Endothelial cell of umbilical vein (primary cell): ENCODE results near the gene RPL38. TPM values are rescaled to one million over a fixed set of nuclear protein-coding genes. Genes with fewer than 3 reads are reported as not detected.

Experiments used
- BruUV-seq: library from RNA; stranded (reverse); fragments of 400-500 nt; replicated peaks from 2 replicates; lab custom pipeline; 2021; lab: Mats Ljungman, UMichigan
- CTCF ChIA-PET: fragments of 300-600, 350-600 bp; sonication (Branson Sonifier 250); formaldehyde crosslinking; loops from one replicate; lab custom pipeline; 2021; ENCODE audit warnings: antibody characterized with exemption, inconsistent platforms; lab: Charles Lee
- POLR2A ChIA-PET: fragments of 300-600, 350-600 bp; sonication (Branson Sonifier 250); formaldehyde crosslinking; loops from one replicate; lab custom pipeline; 2021; ENCODE audit warnings: antibody characterized with exemption, inconsistent platforms; lab: Charles Lee
- DNase-seq: peaks from one replicate; pipeline ENCODE4 v3.0.0-alpha.2; 2011; ENCODE audit warnings: low read depth, low spot score
- FAIRE-seq: peaks from 2 replicates; lab custom pipeline; 2011; peaks lifted over from hg19 to GRCh38; lab: Jason Lieb, UNC
- H2AFZ ChIP-seq: 2 replicates; pipeline ENCODE4 v1.6.0; 2012; ENCODE audit warnings: low read depth, low read length, control low read depth, inconsistent platforms
- H3K27ac ChIP-seq: 2 replicates; pipeline ENCODE4 v1.5.1; 2011; ENCODE audit warnings: low read depth, mild to moderate bottlenecking, control low read depth, low read length, moderate library complexity; ENCODE audit not compliant: insufficient read depth
- H3K27me3 ChIP-seq, 2 experiments: 2 replicates each; pipeline versions ENCODE4 v1.6.0 to v1.6.1; 2011; ENCODE audit warnings: low read length in 2 of 2, mixed read lengths in 1 of 2; ENCODE audit not compliant: control insufficient read depth in 2 of 2, insufficient read depth in 2 of 2
- H3K36me3 ChIP-seq, 2 experiments: 2 replicates in 1 of 2; 3 replicates in 1 of 2; pipeline ENCODE4 v1.5.1; 2011; ENCODE audit warnings: low read length in 2 of 2, mild to moderate bottlenecking in 1 of 2, moderate library complexity in 1 of 2; ENCODE audit not compliant: control insufficient read depth in 2 of 2, insufficient read depth in 2 of 2; ENCODE audit errors: extremely low read depth in 1 of 2
- H3K4me1 ChIP-seq: 3 replicates; pipeline ENCODE4 v1.5.1; 2011; ENCODE audit warnings: mild to moderate bottlenecking, low read length; ENCODE audit not compliant: control insufficient read depth, insufficient read depth; ENCODE audit errors: extremely low read depth
- H3K4me2 ChIP-seq: 2 replicates; pipeline ENCODE4 v1.6.1; 2011; ENCODE audit warnings: low read length, control low read depth, mixed read lengths; ENCODE audit not compliant: insufficient read depth
- H3K4me3 ChIP-seq, 3 experiments: fragments of 200-600 bp in 1 of 3; sonication (generic), shearing (Covaris generic) in 1 of 3; replicated peaks in 1 of 3; 2 replicates each; pipeline ENCODE4 v1.5.1; 2011 to 2016; ENCODE audit warnings: control low read depth in 3 of 3, low read length in 3 of 3, mild to moderate bottlenecking in 2 of 3, inconsistent platforms in 1 of 3, low read depth in 1 of 3, moderate library complexity in 1 of 3; ENCODE audit not compliant: insufficient read depth in 1 of 3
- H3K79me2 ChIP-seq: 2 replicates; pipeline ENCODE4 v1.6.0; 2012; ENCODE audit warnings: low read length, inconsistent platforms; ENCODE audit not compliant: control insufficient read depth, insufficient read depth
- H3K9ac ChIP-seq: replicated peaks from 2 replicates; pipeline ENCODE3; 2011; ENCODE audit warnings: low read length, control low read depth; ENCODE audit not compliant: insufficient read depth; ENCODE audit errors: extremely low read depth
- H3K9me1 ChIP-seq: replicated peaks from 3 replicates; pipeline ENCODE4 v1.6.0; 2011; ENCODE audit warnings: mild to moderate bottlenecking, low read length; ENCODE audit not compliant: control insufficient read depth, insufficient read depth; ENCODE audit errors: extremely low read depth
- H3K9me3 ChIP-seq: replicated peaks from 2 replicates; pipeline ENCODE4 v1.5.1; 2012; ENCODE audit warnings: low read length, inconsistent platforms; ENCODE audit not compliant: control insufficient read depth, insufficient read depth
- H4K20me1 ChIP-seq: replicated peaks from 2 replicates; pipeline ENCODE3; 2011; ENCODE audit warnings: mild to moderate bottlenecking, low read length; ENCODE audit not compliant: control insufficient read depth, insufficient read depth; ENCODE audit errors: extremely low read depth
- EZH2 ChIP-seq: IDR thresholded peaks from 2 replicates; pipeline ENCODE4 v1.6.1; 2012; ENCODE audit warnings: borderline replicate concordance, low read depth, mild to moderate bottlenecking, moderate library complexity, low read length, inconsistent platforms; ENCODE audit not compliant: severe bottlenecking
- FOS ChIP-seq: IDR thresholded peaks from 2 replicates; pipeline ENCODE4 v1.6.1; 2011; ENCODE audit warnings: mild to moderate bottlenecking, low read length, moderate library complexity, borderline replicate concordance; ENCODE audit not compliant: insufficient read depth
- GATA2 ChIP-seq: IDR thresholded peaks from 2 replicates; pipeline ENCODE4 v1.7.0; 2011; ENCODE audit warnings: low read depth, mild to moderate bottlenecking, moderate library complexity, mixed read lengths, low read length; ENCODE audit not compliant: insufficient read length, insufficient read depth
- JUN ChIP-seq: IDR thresholded peaks from 2 replicates; pipeline ENCODE4 v1.6.1; 2011; ENCODE audit warnings: borderline replicate concordance, low read depth; ENCODE audit not compliant: insufficient read length, insufficient read depth
- MYC ChIP-seq: IDR thresholded peaks from one replicate; pipeline ENCODE4 v1.6.1; 2011; ENCODE audit warnings: mild to moderate bottlenecking, low read depth, low read length
- POLR2A ChIP-seq: IDR thresholded peaks from 2 replicates; pipeline ENCODE4 v1.6.1; 2012; ENCODE audit warnings: low read depth, mild to moderate bottlenecking, control low read depth, low read length
- POLR2AphosphoS5 ChIP-seq: IDR thresholded peaks from 2 replicates; pipeline ENCODE4 v1.6.1; 2012; ENCODE audit warnings: low read depth, mild to moderate bottlenecking, control low read depth, low read length, moderate library complexity; ENCODE audit not compliant: insufficient read depth
- dilution Hi-C: fragments of 300-500 bp; cut with MboI; formaldehyde crosslinking; loops from one replicate; pipeline ENCODE4 v1.15.0; 2019; ENCODE audit warnings: low sequenced_read_pairs; ENCODE audit not compliant: extremely low pct_ligation_motif_present
- intact Hi-C: fragments of 100-400 bp; cut with micrococcal nuclease; formaldehyde crosslinking; loops from one replicate; pipeline ENCODE4 v1.10.0; 2022
- polyA plus RNA-seq, 4 experiments: library from polyadenylated mRNA; depleted of rRNA in 3 of 4; stranded (reverse) in 3 of 4; unstranded in 1 of 4; fragments of >200 nt; gene quantifications; 2 replicates each; pipeline versions ENCODE4 v1.2.1 to v1.2.3, GENCODE V29; 2011 to 2012; ENCODE audit warnings: missing spikeins in 1 of 4
- total RNA-seq: library from RNA; stranded (reverse); gene quantifications from 2 replicates; pipeline ENCODE4 v1.2.3, GENCODE V29; 2021
- TF ChIP-seq, protein P1 (sequence below), 2 donors: IDR thresholded peaks; 1 replicate in 1 of 2; 2 replicates in 1 of 2; pipeline ENCODE4 v1.5.1; 2011; ENCODE audit warnings: low read length in 2 of 2, mild to moderate bottlenecking in 2 of 2, moderate library complexity in 2 of 2, control low read depth in 1 of 2, inconsistent platforms in 1 of 2, low read depth in 1 of 2; ENCODE audit not compliant: insufficient read depth in 1 of 2; ENCODE audit errors: extremely low read depth in 1 of 2
- TF ChIP-seq, protein P2 (sequence below): IDR thresholded peaks from 2 replicates; pipeline ENCODE4 v1.6.1; 2011; ENCODE audit not compliant: insufficient read depth, insufficient read length

Gene RPL38
- total and polyA plus RNA-seq, 2 donors (not counting 3 experiments of a cell fraction or from before 2014, with no cell fraction given) = 256 to 1,006 TPM

DNA sequence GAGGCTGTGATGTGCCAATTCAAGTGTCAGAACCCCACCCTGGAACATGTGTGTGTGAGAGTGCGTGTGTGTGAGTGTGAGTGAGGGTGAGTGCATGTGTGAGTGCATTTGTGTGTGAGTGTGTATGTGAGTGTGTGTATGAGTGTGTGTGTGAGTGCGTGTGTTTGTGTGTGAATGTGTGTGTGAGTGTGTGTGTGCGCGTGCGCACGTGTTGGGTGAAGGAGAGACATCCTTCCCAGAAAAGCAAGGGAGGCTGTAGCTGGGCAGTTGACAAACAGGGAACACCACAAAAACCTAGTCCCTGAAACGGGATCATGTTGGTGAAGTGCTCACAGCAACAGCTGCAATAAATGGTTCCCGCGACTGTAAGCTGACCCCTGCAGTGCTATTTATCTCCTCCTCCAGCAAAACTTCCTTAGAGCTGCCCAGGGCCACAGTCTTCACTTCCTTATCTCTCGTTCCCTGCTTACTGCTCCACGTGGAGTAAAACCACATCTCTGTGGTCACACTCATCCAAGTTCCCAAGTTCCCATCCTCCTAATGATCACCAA is 40.1 kb upstream of the RPL38 start:
- no peaks in the 10 kb centered on the region for H3K79me2 ChIP-seq
- no peak for DNase-seq
- H3K9me3 ChIP-seq = no peaks in the 10 kb centered on the region
- H3K9me1 ChIP-seq = no peaks in the 10 kb centered on the region
- TF ChIP-seq FOS (no peak), POLR2A (no peak), EZH2 (no peak), MYC (no peak), GATA2 (no peak), JUN (no peak), POLR2AphosphoS5 (no peak)
- TF ChIP-seq, protein P1, sequence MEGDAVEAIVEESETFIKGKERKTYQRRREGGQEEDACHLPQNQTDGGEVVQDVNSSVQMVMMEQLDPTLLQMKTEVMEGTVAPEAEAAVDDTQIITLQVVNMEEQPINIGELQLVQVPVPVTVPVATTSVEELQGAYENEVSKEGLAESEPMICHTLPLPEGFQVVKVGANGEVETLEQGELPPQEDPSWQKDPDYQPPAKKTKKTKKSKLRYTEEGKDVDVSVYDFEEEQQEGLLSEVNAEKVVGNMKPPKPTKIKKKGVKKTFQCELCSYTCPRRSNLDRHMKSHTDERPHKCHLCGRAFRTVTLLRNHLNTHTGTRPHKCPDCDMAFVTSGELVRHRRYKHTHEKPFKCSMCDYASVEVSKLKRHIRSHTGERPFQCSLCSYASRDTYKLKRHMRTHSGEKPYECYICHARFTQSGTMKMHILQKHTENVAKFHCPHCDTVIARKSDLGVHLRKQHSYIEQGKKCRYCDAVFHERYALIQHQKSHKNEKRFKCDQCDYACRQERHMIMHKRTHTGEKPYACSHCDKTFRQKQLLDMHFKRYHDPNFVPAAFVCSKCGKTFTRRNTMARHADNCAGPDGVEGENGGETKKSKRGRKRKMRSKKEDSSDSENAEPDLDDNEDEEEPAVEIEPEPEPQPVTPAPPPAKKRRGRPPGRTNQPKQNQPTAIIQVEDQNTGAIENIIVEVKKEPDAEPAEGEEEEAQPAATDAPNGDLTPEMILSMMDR (IDR thresholded peaks at IDR 0.05; ENCODE audit: extremely low read depth in 1 of 2, insufficient read depth in 1 of 2, low read depth in 1 of 2, low read length in 2 of 2) = no peak
- TF ChIP-seq, protein P2, sequence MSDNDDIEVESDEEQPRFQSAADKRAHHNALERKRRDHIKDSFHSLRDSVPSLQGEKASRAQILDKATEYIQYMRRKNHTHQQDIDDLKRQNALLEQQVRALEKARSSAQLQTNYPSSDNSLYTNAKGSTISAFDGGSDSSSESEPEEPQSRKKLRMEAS = no peak
- H3K27me3 ChIP-seq = no peaks in the 10 kb centered on the region
- dilution Hi-C loops = no loop called here
- no TSS peak for BruUV-seq
- no peak for FAIRE-seq
- H3K4me1 ChIP-seq = no peaks in the 10 kb centered on the region
- no peaks in the 10 kb centered on the region for H3K36me3 ChIP-seq
- no peak overlapping the region for H3K9ac ChIP-seq
- no peak overlapping the region for H3K4me3 ChIP-seq
- intact Hi-C loops = no loop called here
- H2AFZ ChIP-seq = no peak overlapping the region
- no peak overlapping the region for H3K27ac ChIP-seq
- ChIA-PET POLR2A (no interaction called here), CTCF (no interaction called here)
- H4K20me1 ChIP-seq = no peaks in the 10 kb centered on the region
- no peak overlapping the region for H3K4me2 ChIP-seq
